Tongue (tissue), 2 donors: Measurements from ENCODE around the gene LIMCH1. TPM values are rescaled to one million over a fixed set of nuclear protein-coding genes. Genes with fewer than 3 reads are reported as not detected.
"Not testable (repeated sequence)": the region's sequence is repeated elsewhere in the genome, so short reads cannot be mapped to it uniquely, and the experiment has no call there.

Experiments used
- DNase-seq: peaks from one replicate; pipeline ENCODE4 v3.0.0-alpha.2; 2015
- total RNA-seq: library from RNA; depleted of rRNA; stranded (reverse); fragments of >200 nt; gene quantifications from one replicate; pipeline ENCODE4 v1.2.3, GENCODE V29; 2014

The LIMCH1 gene
- total RNA-seq = 177 TPM

GRCh38 chr4:41538017-41538733 is at the start of gene LIMCH1:
Gene LIMCH1, plus strand, starts transcription at chr4:41538157. Its CDS starts 67,839 bp downstream, at chr4:41605996.
- DNase-seq = peak; percentile 71

- not testable (repeated sequence) for DNase-seq
Measured at GRCh38 chr4:41491081-41491576, 46.8 kb upstream of the LIMCH1 start.

- no peak for DNase-seq
Measured at GRCh38 chr4:41496977-41497376, 41.0 kb upstream of the LIMCH1 start.

- DNase-seq = no peak
Measured at GRCh38 chr4:41498177-41498576, 39.8 kb upstream of the LIMCH1 start.

- no peak for DNase-seq
Measured at GRCh38 chr4:41504167-41504818, 33.7 kb upstream of the LIMCH1 start.

- no peak for DNase-seq
Measured at GRCh38 chr4:41505161-41505661, 32.7 kb upstream of the LIMCH1 start.

- no peak for DNase-seq
Measured at GRCh38 chr4:41506130-41506529, 31.8 kb upstream of the LIMCH1 start.

- no peak for DNase-seq
Measured at GRCh38 chr4:41507291-41507947, 30.5 kb upstream of the LIMCH1 start.

- DNase-seq = peak; percentile 85
Measured at GRCh38 chr4:41509451-41509866, 28.5 kb upstream of the LIMCH1 start.

GRCh38 chr4:41510179-41510578 is 27.8 kb upstream of the LIMCH1 start:
- DNase-seq = no peak

- no peak for DNase-seq
Measured at GRCh38 chr4:41512136-41512535, 25.8 kb upstream of the LIMCH1 start.

GRCh38 chr4:41512596-41512995 is 25.4 kb upstream of the LIMCH1 start:
- DNase-seq = no peak

- no peak for DNase-seq
Measured at GRCh38 chr4:41514169-41514568, 23.8 kb upstream of the LIMCH1 start.

- no peak for DNase-seq
Measured at GRCh38 chr4:41514766-41515481, 23.0 kb upstream of the LIMCH1 start.

- no peak for DNase-seq
Measured at GRCh38 chr4:41517121-41517520, 20.8 kb upstream of the LIMCH1 start.

- no peak for DNase-seq
Measured at GRCh38 chr4:41517747-41518146, 20.2 kb upstream of the LIMCH1 start.

GRCh38 chr4:41524425-41524824 is 13.5 kb upstream of the LIMCH1 start:
- no peak for DNase-seq

- DNase-seq = no peak
Measured at GRCh38 chr4:41525129-41525528, 12.8 kb upstream of the LIMCH1 start.

GRCh38 chr4:41526628-41527027 is 11.3 kb upstream of the LIMCH1 start:
- no peak for DNase-seq

GRCh38 chr4:41528512-41529205 is 9.3 kb upstream of the LIMCH1 start:
- peak; percentile 60 for DNase-seq

GRCh38 chr4:41530741-41531140 is 7.2 kb upstream of the LIMCH1 start:
- no peak for DNase-seq

GRCh38 chr4:41532336-41532735 is 5.6 kb upstream of the LIMCH1 start:
- DNase-seq = no peak
